T-helper 2 cell treated with Interferon-gamma antibody and Interleukin-4, amounts not matched to agents 5 μg/mL and 100 μg/mL, for 36 hours (primary cell): ENCODE measurements around the gene TPRG1L.
A peak's percentile ranks its signal among the peaks of the same experiment; 100 is the strongest.

Experiments used
- DNase-seq: peaks from one replicate; pipeline ENCODE4 v3.0.0; 2021; ENCODE audit warnings: low spot score
- H3K27ac Mint-ChIP-seq: one replicate; pipeline ENCODE4 v1.8.0; 2021; ENCODE audit warnings: mild to moderate bottlenecking, mixed read lengths
- H3K27me3 Mint-ChIP-seq: one replicate; pipeline ENCODE4 v1.8.0; 2021; ENCODE audit warnings: low read depth, mixed read lengths
- H3K36me3 Mint-ChIP-seq: one replicate; pipeline ENCODE4 v1.8.0; 2021; ENCODE audit warnings: low read depth, mixed read lengths
- H3K4me1 Mint-ChIP-seq: one replicate; pipeline ENCODE4 v1.8.0; 2021; ENCODE audit warnings: low read depth, mixed read lengths
- H3K4me3 Mint-ChIP-seq: one replicate; pipeline ENCODE4 v1.8.0; 2022; ENCODE audit warnings: mild to moderate bottlenecking, moderate library complexity, mixed read lengths
- H3K9me3 Mint-ChIP-seq: one replicate; pipeline ENCODE4 v1.8.0; 2021; ENCODE audit warnings: mixed read lengths

Gene TPRG1L

DNA sequence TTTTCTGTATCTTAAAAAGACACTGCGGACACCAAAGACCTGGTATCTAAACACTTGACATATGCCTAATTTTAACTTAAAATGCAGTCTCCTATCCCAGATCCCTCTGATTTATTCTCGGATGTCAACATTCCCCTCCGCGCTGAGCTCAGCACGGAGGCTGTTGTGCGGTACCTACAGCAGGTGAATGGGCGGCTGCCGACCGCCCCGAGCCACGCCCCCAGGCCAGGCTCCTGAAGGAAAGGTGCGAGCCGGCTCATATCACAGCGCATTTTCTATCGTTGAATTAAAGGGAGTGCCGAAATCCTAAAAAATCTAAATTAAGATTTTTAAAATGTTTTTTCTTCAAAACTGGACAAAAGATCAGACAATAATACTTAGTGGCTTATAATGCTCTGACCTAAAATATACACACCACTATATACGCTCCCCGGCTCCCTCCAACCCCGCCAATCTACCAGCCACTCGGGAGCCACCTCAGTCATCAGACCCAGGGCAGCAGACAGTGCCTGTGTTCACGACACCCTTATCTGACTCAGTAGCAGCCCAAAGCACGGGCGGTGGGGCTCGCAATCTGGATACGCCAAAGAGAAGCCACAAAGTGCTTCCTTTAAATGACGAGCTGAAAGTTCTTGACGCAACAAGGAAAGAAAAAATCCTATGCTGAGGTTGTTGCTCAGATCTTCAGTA lies 21.0 kb downstream of the TPRG1L start:
- Mint-ChIP-seq H3K27me3 (peaks cover 4% of the 10 kb centered on the region), H3K27ac (no peak overlapping the region), H3K9me3 (no peaks in the 10 kb centered on the region), H3K4me1 (peaks cover 17% of the 10 kb centered on the region), H3K4me3 (no peak overlapping the region), H3K36me3 (peaks cover 19% of the 10 kb centered on the region)
- DNase-seq: no peak

DNA sequence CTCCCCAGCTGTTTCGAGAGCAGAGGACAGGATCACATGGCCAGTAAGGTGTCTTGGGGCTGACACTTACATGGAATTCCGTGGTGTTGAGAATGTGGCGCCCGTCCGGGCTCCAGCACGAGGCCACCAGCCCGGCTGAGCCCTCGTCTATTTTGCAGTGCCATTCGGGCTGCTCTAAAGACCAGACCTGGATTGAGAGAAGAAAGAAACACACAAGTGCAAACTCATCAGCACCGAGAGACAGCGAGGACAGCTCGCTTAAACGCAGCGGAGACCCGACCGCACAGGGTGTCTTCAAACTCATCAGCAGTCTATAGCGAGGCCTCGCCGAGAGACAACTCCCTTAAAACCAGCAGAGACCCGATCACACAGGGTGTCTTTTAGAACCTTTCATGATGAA lies 21.8 kb downstream of the TPRG1L start:
- no peak for DNase-seq
- Mint-ChIP-seq H3K27me3 (peaks cover 9% of the 10 kb centered on the region), H3K36me3 (peaks cover 19% of the 10 kb centered on the region), H3K4me1 (peaks cover 17% of the 10 kb centered on the region), H3K27ac (no peak overlapping the region), H3K4me3 (no peak overlapping the region), H3K9me3 (no peaks in the 10 kb centered on the region)

DNA sequence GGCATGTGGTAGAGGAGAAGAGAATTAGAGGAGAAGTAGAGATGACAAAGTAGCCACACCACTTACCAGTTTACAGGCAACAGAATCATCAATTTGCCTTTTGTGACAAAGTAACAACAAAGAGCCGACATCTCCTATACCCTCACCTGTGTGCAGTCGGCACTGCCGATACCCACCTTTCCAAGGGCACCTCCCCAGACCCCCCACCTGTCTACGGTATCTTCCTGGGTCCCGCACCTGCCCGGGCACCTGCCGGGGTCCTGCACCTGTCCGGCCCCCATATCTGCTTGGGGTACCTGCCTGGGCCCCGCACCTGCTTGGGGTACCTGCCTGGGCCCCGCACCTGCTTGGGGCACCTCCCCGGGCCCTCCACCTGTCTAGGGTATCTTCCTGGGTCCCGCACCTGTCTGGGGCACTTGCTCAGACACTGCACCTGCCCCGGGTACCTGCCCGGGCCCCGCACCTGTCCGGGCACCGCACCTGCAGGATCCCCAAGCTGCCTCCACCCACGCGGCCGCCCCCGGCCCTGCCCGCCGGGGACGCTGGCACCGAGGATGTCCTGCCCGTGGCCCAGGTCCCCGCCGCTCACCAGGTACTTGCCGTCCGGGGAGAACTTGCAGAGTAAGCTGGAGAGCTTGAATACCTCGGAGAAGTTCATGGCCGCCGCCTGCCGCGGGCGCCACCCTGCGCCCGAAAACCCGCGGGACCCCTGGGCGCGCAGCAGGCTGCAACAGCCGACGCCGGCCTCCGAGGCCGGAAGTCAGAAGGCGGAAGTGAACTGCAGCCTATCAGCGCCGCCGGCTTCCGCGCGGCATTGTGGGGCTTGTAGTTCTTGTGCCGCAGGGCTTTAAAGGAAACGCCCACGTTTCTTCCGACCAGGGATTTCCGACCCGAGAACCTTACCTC lies 24.8 kb downstream of the TPRG1L start, which contains the start of gene WRAP73:
WRAP73 (minus strand) TSS at position 762 of the 906 bp plus-strand sequence; CDS start at position 658, 104 bp downstream.
- Mint-ChIP-seq H3K9me3 (no peaks in the 10 kb centered on the region), H3K27me3 (peaks cover 25% of the 10 kb centered on the region), H3K27ac (peak within 1 kb of the TSS; percentile 41), H3K36me3 (peaks cover 12% of the 10 kb centered on the region), H3K4me3 (peak within 1 kb of the TSS; percentile 82), H3K4me1 (peaks cover 17% of the 10 kb centered on the region)
- peak; percentile 93 for DNase-seq

DNA sequence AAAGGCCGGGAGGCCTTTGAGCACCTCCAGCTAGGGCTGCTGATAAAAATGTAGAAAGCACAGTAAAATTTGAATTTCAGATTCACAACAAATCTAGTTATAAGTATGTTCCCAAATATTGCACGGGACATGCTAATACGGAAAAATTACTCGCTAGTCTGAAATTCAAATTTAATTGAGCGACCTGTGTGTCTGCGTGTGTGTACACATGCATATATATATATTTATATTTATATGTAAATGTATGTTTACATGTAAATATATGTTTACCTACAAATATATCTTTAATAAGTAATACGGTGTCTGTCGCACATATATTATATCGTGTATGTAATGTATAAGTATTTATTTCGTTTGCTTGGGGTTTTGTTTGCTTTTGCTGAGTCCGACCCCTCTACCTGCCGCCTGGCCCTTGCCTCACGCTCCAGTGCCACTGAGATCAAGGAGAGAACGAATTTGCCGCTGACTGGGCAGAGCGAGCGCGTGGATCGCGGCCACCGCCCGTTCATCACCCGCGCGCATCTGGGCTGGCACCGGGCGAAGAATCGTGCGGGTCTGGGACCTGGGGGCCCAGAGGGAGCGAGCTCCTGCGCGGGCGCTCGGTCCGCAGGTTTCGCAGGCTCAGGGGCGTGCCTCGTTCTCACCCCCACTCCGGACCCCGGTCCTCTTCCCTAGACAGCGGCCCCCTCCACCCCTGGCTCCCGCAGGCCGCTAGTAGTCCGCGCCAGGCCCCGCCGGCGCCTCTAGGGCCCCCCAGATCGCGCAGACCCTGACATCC lies 25.6 kb downstream of the TPRG1L start:
- peaks cover 12% of the 10 kb centered on the region for H3K36me3 Mint-ChIP-seq

DNA sequence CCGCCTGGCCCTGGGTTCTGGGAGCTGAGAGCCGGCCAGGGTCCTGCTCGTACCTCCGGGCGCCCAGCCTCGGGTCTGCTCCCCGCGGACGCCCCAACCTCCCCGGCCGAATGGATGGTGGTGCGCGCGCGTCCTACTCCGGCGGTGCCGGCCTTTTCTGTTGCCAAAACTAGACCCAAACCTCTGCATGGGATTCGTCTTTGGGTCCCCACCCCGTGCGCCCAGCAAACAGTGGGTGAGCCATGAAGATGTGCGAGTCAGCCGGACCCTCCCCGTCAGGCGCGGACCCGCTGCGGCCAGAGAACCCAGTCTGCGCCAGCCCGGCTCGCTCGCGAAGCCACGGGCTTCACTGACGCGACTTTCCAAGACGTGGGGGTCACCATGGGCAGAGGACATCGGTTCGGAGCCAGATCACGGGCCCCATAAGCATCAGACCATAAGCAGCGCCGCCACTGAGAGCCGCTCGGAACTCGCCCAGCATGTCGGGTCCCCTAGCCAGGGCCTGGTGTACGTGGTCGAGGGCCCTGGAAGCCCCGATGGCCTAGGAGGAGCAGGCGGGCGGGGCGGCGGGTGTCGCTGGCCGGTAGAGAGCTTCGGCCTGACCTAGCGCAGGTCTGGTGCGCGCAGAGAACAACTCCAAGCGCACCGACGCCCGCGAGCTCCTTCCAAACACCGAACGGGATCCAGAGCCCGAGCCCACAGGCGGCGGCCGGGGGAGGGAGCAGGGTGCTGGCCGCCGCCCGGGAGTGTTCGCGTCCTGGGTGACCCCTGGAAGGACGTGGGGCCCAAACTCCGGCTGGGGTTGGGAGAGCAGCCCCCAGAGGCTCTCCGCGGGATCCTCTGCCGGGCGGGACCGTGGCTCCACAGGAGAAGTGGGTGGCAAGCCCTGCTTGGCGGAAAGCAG lies 26.5 kb downstream of the TPRG1L start:
- DNase-seq: no peak
- no peak overlapping the region for H3K27ac Mint-ChIP-seq
- peaks cover 40% of the 10 kb centered on the region for H3K27me3 Mint-ChIP-seq
- peaks cover 17% of the 10 kb centered on the region for H3K4me1 Mint-ChIP-seq
- H3K36me3 Mint-ChIP-seq: peaks cover 9% of the 10 kb centered on the region
- H3K9me3 Mint-ChIP-seq: no peaks in the 10 kb centered on the region
- peak overlapping the region; percentile 42 for H3K4me3 Mint-ChIP-seq

More for the DNA sequence above, 25.6 kb downstream of the TPRG1L start:
- H3K9me3 Mint-ChIP-seq: no peaks in the 10 kb centered on the region
- peak overlapping the region; percentile 82 for H3K4me3 Mint-ChIP-seq
- peaks cover 17% of the 10 kb centered on the region for H3K4me1 Mint-ChIP-seq
- H3K27ac Mint-ChIP-seq: no peak overlapping the region
- no peak for DNase-seq
- peaks cover 33% of the 10 kb centered on the region for H3K27me3 Mint-ChIP-seq

DNA sequence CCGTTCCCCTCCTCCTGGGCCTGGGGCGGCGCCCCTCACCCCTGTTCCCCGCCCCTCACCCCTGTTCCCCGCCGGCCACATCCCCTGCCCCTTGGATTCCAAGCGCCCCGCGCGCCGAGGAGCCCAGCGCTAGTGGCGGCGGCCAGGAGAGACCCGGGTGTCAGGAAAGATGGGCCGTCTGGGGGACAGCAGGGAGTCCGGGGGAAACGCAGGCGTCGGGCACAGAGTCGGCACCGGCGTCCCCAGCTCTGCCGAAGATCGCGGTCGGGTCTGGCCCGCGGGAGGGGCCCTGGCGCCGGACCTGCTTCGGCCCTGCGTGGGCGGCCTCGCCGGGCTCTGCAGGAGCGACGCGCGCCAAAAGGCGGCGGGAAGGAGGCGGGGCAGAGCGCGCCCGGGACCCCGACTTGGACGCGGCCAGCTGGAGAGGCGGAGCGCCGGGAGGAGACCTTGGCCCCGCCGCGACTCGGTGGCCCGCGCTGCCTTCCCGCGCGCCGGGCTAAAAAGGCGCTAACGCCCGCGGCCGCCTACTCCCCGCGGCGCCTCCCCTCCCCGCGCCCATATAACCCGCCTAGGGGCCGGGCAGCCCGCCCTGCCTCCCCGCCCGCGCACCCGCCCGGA lies 27.2 kb downstream of the TPRG1L start, which contains the start of gene TP73:
TP73 (plus strand) TSS at position 587 of the 618 bp plus-strand sequence. CDS start 29,850 bp downstream, outside the sequence.
- Mint-ChIP-seq H3K4me1 (peaks cover 17% of the 10 kb centered on the region), H3K27me3 (peaks cover 47% of the 10 kb centered on the region), H3K36me3 (peaks cover 8% of the 10 kb centered on the region), H3K27ac (no peak within 1 kb of the TSS), H3K9me3 (no peaks in the 10 kb centered on the region), H3K4me3 (peak within 1 kb of the TSS; percentile 34)
- DNase-seq: peak; percentile 22

DNA sequence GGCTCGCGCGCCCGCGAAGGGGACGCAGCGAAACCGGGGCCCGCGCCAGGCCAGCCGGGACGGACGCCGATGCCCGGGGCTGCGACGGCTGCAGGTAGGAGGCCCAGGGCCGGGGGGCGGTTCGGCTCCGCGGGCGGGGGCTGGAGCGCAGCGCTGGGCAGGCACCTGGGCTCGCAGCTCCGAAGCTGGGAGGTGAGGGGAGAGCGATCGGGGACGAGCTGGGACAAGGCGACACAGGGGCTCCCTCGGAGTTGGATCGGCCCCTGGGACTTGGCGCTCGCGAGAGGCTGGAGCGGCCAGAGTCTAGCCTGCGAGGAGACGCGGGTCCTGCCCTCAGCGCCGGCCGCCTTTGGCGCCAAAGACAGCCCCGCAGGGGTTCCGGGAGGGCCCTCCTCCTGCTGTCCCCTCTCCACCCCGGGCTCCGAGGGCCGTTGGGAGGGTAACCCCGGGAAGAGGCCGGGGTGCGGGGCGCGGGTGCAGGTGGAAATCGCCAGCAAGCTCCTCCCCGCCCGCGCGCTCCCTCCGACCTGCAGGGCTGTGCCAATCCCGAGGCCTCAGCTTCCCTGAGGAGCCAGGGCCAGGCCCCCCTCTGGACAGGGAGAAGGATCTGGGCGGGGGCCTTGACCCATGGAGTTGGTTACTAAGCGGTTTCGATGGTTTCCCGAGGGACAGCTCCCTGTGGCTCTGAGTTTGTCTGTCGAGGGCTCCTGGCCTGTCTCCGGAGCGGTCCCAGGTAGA lies 27.9 kb downstream of the TPRG1L start:
- Mint-ChIP-seq H3K36me3 (peaks cover 5% of the 10 kb centered on the region), H3K4me3 (peak overlapping the region; percentile 21), H3K9me3 (no peaks in the 10 kb centered on the region), H3K4me1 (peaks cover 16% of the 10 kb centered on the region), H3K27ac (no peak overlapping the region), H3K27me3 (peaks cover 49% of the 10 kb centered on the region)
- peak; percentile 15 for DNase-seq

DNA sequence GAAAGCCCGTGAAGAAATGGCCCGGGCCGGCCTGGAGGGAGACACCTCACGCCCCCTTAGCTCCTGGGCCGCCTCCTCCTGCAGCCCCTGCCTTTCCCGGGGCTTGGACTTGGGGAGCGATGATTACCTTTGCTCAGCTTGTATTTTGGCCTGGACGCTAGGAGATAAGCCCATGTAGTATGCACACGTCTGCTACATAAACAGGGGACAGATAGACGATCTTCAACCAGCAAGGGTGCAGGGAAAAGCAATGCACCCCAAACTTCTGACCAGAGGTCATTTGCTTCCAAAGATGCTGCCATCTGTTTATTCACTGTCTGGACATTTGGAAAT lies 28.4 kb downstream of the TPRG1L start:
- peaks cover 53% of the 10 kb centered on the region for H3K27me3 Mint-ChIP-seq
- H3K36me3 Mint-ChIP-seq: no peaks in the 10 kb centered on the region
- peaks cover 12% of the 10 kb centered on the region for H3K4me1 Mint-ChIP-seq
- H3K4me3 Mint-ChIP-seq: peak overlapping the region; percentile 32
- no peaks in the 10 kb centered on the region for H3K9me3 Mint-ChIP-seq
- no peak overlapping the region for H3K27ac Mint-ChIP-seq
- DNase-seq: no peak

DNA sequence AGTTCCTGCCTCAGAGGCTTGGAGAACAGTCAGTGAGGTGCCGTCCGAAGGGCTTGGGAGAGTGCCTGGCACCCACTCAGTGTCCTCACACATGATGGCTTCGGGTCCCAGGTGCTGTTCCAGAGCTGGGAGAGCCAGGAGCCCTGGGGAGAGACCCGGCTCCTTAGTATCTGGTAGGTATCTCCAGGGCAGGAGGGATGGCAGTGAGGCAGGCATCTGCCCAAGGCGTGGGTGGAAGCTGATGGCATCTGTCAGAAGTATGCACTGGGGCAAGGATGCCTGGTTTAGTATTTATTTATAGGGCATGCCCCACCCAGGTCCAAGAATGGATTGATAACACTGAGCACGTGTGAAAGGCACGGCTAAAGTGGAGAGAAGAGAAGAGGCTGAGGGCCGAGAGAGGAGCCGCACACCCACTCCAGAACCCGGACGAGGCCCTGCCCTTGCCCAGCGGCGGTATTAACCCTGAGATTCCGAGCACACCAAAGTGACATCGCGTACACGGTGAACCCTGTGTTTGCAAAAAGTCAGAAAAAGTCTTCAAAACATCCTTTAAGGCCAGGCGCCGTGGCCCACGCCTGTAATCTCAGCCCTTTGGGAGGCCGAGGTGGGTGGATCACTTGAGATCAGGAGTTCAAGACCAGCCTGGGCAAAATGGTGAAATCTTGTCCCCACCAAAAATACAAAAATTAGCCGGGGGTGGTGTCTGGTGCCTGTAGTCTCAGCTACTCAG lies 29.9 kb downstream of the TPRG1L start:
- Mint-ChIP-seq H3K9me3 (no peaks in the 10 kb centered on the region), H3K36me3 (no peaks in the 10 kb centered on the region), H3K27me3 (peaks cover 57% of the 10 kb centered on the region), H3K4me1 (peaks cover 2% of the 10 kb centered on the region), H3K27ac (no peak overlapping the region), H3K4me3 (no peak overlapping the region)
- no peak for DNase-seq

DNA sequence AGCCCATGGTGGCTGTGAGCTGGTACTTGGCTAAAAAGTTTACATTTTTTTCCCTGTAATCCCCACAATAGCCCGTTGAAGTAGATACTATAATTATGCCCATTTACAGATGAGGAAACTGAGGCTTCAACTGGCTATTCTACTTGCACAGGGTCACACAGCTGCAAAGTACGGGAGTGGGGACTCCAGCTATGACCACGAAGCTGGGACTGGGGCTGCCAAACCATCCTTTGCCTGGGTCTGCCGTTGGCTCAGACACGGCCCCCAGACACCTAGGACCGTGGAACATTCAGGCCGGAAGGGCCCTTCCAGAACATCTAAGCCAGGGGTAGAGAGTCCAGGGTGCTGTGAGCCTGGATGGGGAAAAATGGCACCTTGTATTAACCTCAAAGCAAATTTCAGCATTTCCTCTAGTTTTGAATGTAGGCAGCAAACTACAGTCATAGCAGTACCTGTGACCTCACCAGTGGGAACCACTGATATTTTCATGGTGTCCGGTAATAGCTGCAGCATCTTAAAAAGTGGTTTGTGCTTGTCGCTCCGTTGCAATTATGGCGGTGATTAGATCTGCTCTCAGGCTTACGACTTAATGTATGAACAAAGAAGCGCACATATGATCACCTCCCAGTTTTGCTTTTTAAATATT lies 31.8 kb downstream of the TPRG1L start:
- H3K4me1 Mint-ChIP-seq: no peaks in the 10 kb centered on the region

DNA sequence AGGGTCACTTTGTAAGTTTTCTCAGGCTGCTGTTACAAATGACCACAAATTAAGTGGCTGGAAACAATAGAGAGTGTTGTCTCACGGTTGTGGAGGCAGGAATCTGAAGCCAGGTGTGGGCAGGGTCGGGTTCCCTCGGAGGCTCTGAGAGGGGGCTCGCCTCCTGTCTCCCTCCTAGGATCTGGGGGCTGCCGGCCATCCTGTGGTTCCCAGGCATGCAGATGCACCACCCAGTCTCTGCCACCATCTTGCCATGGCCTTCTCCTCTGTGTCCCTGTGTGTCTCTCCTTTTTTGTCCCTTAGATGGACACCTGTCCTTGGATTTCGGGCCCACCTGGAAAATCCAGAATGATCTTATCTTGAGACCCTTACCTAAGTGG lies 32.3 kb downstream of the TPRG1L start:
- DNase-seq: no peak
- no peak overlapping the region for H3K4me3 Mint-ChIP-seq
- H3K9me3 Mint-ChIP-seq: no peaks in the 10 kb centered on the region
- H3K27me3 Mint-ChIP-seq: peaks cover 48% of the 10 kb centered on the region
- no peaks in the 10 kb centered on the region for H3K4me1 Mint-ChIP-seq
- no peaks in the 10 kb centered on the region for H3K36me3 Mint-ChIP-seq
- no peak overlapping the region for H3K27ac Mint-ChIP-seq

More for the DNA sequence above, 31.8 kb downstream of the TPRG1L start:
- Mint-ChIP-seq H3K9me3 (no peaks in the 10 kb centered on the region), H3K36me3 (no peaks in the 10 kb centered on the region), H3K27ac (no peak overlapping the region), H3K27me3 (peaks cover 48% of the 10 kb centered on the region), H3K4me3 (no peak overlapping the region)
- DNase-seq: no peak
